ENCODE measurements around the gene PCYT2.

Gene PCYT2

GRCh38 chr17:81929253-81930141 is 18.3 kb upstream of the PCYT2 start:
- TF ChIP-seq CTCF (conservative IDR thresholded peaks at IDR 0.05) (no peak), ZFX (IDR thresholded peaks at IDR 0.05) (no peak)
- H3K27ac ChIP-seq, result peak overlapping the region; percentile 87; the same call in 1 of the 2 replicates

- TF ChIP-seq CTCF (conservative IDR thresholded peaks at IDR 0.05), result no peak
- H3K27ac ChIP-seq, result peak overlapping the region; percentile 87
These were observed 17.5 kb upstream of the PCYT2 start for GRCh38 chr17:81928544-81929252.

- H3K27ac ChIP-seq, result peak within 1 kb of the TSS; percentile 87
- TF ChIP-seq ZFX (IDR thresholded peaks at IDR 0.05) (peak; percentile 36; the same call in 1 of the 2 replicates), CTCF (conservative IDR thresholded peaks at IDR 0.05) (no peak; the same call in 1 of the 2 replicates)
These were observed 16.7 kb upstream of the PCYT2 start, which contains the start of gene MAFG for GRCh38 chr17:81927653-81928543. Gene MAFG (minus strand): TSS chr17:81927735. CDS start chr17:81923185, 4,550 bp downstream.

GRCh38 chr17:81927152-81927652 is 16.0 kb upstream of the PCYT2 start:
- no peak; the same call in 1 of the 2 replicates for TF ChIP-seq ZFX (IDR thresholded peaks at IDR 0.05)
- H3K27ac ChIP-seq, result peak overlapping the region; percentile 87

- TF ChIP-seq CTCF (conservative IDR thresholded peaks at IDR 0.05) (no peak), ZFX (IDR thresholded peaks at IDR 0.05) (no peak)
- peak overlapping the region; percentile 87 for H3K27ac ChIP-seq
These were observed 15.4 kb upstream of the PCYT2 start for GRCh38 chr17:81926451-81927151.

GRCh38 chr17:81925860-81926450 is 14.8 kb upstream of the PCYT2 start:
- no peak for TF ChIP-seq CTCF (conservative IDR thresholded peaks at IDR 0.05)
- no peak for TF ChIP-seq ZFX (IDR thresholded peaks at IDR 0.05)
- H3K27ac ChIP-seq, result peak overlapping the region; percentile 87
